ENCODE results near the gene EVL.
"Not testable (repeated sequence)": the region's sequence is repeated elsewhere in the genome, so short reads cannot be mapped to it uniquely, and the experiment has no call there.

The EVL gene, protein sequence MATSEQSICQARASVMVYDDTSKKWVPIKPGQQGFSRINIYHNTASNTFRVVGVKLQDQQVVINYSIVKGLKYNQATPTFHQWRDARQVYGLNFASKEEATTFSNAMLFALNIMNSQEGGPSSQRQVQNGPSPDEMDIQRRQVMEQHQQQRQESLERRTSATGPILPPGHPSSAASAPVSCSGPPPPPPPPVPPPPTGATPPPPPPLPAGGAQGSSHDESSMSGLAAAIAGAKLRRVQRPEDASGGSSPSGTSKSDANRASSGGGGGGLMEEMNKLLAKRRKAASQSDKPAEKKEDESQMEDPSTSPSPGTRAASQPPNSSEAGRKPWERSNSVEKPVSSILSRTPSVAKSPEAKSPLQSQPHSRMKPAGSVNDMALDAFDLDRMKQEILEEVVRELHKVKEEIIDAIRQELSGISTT

GRCh38 chr14:100065111-100065871, at the start of gene EVL:
EVL (plus strand) TSS chr14:100065422; CDS start chr14:100065501, 79 bp downstream.
- DNase-seq (ENCODE audit: extremely low spot score, insufficient read length, low read depth) (no peak), FAIRE-seq (peak; percentile 91)

GRCh38 chr14:100017553-100017952, 47.7 kb upstream of the EVL start:
- FAIRE-seq (no peak), DNase-seq (ENCODE audit: extremely low spot score, insufficient read length, low read depth) (no peak)

DNA sequence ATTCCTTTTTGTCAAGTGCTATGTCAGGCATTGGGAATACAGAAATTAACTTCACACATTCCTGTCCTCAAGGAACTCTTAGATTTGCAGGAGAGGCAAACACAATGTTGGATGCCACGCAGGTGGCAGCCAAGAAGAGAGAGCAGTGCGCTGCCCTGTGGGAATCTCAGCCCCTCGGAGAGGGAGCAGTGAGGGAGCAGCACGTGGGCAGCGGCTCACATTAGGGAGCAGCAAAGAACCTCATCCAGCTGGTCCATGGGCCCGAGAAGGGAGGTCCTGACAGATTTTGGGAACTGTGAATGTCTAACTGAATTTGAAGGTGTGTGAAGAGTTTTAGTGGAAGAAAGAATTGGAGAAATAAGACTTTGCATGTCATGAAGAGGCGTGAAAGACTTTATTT, 47.2 kb upstream of the EVL start:
- DNase-seq (ENCODE audit: extremely low spot score, insufficient read length, low read depth): no peak
- FAIRE-seq: no peak

GRCh38 chr14:100018482-100018881, 46.7 kb upstream of the EVL start:
- no peak for FAIRE-seq
- no peak for DNase-seq (ENCODE audit: extremely low spot score, insufficient read length, low read depth)

- no peak for DNase-seq (ENCODE audit: extremely low spot score, insufficient read length, low read depth)
Measured at GRCh38 chr14:100019156-100019744, 46.0 kb upstream of the EVL start.

DNA sequence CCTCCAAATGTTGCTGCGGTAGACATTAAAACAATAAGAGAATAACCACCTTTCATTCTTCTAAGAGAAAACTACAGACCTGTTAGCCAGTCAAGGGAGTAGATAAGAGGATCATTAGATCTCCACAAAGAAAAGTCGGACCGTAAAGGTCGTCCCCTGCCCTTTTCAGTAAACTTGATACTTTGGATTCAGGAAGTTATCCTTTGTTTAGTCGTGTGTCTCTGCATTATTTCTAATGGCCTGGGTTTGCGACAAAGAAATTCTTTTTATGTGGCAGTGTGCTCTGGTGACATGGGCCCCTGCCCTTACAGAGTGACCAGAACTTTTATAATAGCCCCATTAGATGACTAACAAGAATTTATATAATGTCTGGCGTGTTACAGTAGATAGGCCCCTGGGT, 44.6 kb upstream of the EVL start:
- DNase-seq (ENCODE audit: extremely low spot score, insufficient read length, low read depth) (no peak), FAIRE-seq (no peak)

More at GRCh38 chr14:100019156-100019744, 46.0 kb upstream of the EVL start:
- FAIRE-seq: no peak

GRCh38 chr14:100022772-100023451, 42.3 kb upstream of the EVL start:
- no peak for DNase-seq (ENCODE audit: extremely low spot score, insufficient read length, low read depth)
- FAIRE-seq: no peak

DNA sequence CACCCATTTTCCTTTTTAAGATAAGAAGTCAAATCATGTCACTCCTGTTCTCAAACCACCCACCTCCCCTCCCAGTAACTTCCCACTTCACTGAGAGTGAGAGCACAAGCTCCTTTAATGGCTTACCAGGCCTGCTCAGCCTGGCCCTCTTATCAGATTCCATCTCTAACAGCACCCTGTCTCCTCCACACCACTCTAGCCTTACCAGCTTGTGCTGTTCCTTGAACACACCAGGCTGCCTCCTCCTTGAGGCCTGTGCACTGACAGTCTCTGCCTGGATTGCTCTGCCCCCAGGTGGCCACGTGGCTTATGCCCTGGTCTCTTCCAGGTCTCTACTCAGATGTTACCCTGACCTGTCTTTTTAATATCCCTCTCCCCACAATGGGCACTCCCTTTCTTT, 40.1 kb upstream of the EVL start:
- no peak for FAIRE-seq
- DNase-seq (ENCODE audit: extremely low spot score, insufficient read length, low read depth): no peak

GRCh38 chr14:100027771-100028490, 37.3 kb upstream of the EVL start:
- no peak for FAIRE-seq

GRCh38 chr14:100028990-100029677, 36.1 kb upstream of the EVL start:
- no peak for FAIRE-seq

More at GRCh38 chr14:100027771-100028490, 37.3 kb upstream of the EVL start:
- DNase-seq (ENCODE audit: extremely low spot score, insufficient read length, low read depth): no peak

DNA sequence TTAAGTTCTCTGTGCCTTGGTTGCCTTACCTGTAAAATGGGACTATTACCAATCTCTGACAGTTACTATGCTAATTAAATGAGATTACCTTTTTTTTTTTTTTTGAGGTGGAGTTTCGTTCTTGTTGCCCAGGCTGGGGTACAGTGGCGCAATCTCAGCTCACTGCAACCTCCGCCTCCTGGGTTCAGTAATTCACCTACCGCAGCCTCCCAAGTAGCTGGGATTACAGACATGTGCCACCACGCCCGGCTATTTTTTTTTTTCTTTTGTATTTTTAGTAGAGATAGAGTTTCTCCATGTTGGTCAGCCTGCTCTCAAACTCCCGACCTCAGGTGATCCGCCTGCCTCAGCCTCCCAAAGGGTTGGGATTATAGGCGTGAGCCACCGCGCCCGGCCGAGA, 35.2 kb upstream of the EVL start:
- not testable (repeated sequence) for DNase-seq (ENCODE audit: extremely low spot score, insufficient read length, low read depth); FAIRE-seq

More at GRCh38 chr14:100028990-100029677, 36.1 kb upstream of the EVL start:
- DNase-seq (ENCODE audit: extremely low spot score, insufficient read length, low read depth): no peak

DNA sequence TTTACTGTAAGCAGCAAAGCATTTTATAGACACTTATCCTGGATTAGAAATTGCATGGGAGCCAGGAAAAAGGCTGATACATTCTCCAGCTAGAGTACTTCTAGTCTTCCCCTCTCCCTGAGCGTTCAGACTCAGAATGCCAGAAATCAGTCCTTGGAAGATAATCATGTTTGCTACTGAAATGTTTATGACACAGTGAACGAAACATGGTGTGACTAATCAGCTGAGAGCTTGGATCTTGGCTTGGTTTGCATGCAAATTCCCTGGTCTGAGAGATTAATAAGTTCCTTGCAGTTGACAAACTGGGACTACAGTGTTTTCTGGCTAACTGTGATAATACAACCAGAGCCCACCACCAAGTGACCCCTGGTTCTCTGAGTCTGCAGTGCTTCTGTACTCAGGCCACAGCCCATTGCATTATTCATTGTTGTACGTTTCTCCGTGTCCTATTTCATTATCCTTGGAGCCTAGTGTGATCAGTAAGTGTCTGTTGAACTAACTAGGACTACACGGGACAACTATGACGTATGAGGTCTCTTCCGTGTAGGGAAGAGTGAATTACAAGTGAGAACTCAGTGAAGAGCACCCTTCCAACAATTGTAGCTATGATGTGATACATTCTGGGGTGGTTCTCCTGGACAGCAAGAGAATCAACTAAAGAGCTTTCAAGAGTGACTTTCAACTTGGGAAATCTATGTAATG, 34.6 kb upstream of the EVL start:
- no peak for DNase-seq (ENCODE audit: extremely low spot score, insufficient read length, low read depth)
- no peak for FAIRE-seq

- DNase-seq (ENCODE audit: extremely low spot score, insufficient read length, low read depth): no peak
Measured at GRCh38 chr14:100031506-100032281, 33.5 kb upstream of the EVL start.

DNA sequence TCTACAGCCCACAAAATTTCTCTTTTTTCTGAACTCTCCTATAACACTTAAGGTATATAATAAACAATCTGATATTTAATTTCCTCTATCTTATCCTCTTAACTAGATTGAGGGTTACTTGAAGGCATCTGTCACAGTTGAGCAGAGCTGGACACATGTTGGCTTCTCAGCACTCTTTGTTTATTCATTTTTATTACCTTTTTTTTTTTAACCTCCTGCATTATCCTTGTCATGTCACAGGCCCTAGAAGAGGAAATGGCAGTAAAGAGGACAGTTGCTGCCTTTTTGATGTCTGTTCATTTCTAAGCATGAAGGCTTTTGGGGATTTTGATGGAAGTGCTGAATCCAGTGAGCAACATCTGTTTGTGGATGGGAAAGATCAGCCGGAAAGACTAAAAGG, 32.5 kb upstream of the EVL start:
- no peak for DNase-seq (ENCODE audit: extremely low spot score, insufficient read length, low read depth)
- FAIRE-seq: no peak

More at GRCh38 chr14:100031506-100032281, 33.5 kb upstream of the EVL start:
- no peak for FAIRE-seq

DNA sequence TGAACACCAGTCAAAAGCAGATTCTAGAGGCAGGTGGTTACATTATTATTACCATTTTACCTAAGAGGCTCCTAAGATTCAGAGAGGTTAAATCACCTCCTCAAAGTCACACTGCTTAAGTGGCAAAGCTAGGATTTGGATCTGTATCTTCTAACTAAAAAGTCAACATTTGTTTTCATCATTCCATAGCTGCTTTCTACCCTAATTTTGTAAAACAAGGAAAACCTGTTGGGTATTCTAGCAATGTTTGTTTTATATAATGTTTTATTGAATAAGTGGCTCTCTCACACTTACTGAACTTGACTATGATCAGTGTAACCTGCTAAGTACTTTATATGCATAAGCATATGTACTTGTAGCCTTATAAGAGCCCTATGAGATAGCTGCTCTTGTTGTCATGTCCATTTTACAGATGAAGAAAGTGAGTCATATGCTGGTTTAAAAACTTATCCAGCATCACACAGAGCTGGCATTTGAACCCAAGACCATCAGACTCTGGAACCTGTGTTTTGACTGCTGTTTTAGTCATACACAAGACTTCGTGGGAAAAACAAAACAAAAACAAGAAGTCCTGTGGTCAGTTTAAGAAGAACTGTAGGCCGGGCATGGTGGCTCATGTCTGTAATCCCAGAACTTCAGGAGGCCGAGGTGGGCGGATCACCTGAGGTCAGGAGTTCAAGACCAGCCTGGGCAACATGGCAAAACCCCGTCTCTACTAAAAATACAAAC, 31.7 kb upstream of the EVL start:
- FAIRE-seq (no peak), DNase-seq (ENCODE audit: extremely low spot score, insufficient read length, low read depth) (no peak)

- FAIRE-seq (no peak), DNase-seq (ENCODE audit: extremely low spot score, insufficient read length, low read depth) (no peak)
Measured at GRCh38 chr14:100034468-100034867, 30.8 kb upstream of the EVL start.

DNA sequence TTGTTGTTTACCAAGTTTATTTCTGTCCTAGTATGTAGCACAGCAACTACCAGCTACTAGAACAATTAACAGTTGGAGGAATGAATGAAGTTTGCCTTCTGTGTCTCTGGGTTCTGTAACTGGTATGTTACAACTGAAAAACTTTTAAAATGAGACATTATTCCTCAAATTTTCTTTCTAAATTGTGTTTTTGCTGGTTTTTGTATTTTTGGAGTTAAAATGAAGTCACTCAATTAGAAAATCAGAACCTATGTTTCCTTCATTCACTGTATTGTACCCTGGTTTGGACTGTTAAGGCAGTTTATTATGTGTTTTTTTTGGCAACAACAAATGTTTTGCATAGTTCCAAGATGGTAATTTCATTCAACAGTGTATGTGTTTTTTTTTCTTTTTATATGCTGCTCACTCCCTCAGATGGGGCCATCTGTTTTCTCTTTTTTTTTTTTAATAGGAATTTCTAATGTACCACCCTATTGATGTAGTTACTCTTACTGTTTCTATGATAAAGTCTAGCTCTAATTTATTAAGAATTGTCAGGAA, 30.2 kb upstream of the EVL start:
- FAIRE-seq: no peak
- DNase-seq (ENCODE audit: extremely low spot score, insufficient read length, low read depth): no peak

All from GM18507 (cell line).